Activated CD4-positive, alpha-beta T cell treated with anti-CD3 and anti-CD28 coated beads, Interleukin-2, amount 10 ng/mL, durations not matched to agents 7 days and 5 days (primary cell): ENCODE results near the gene BUD31. TPM values are rescaled to one million over a fixed set of nuclear protein-coding genes. Genes with fewer than 3 reads are reported as not detected.

Experiments
- total RNA-seq, 2 experiments: library from RNA; stranded (reverse); gene quantifications; one replicate each; pipeline ENCODE4 v1.2.3, GENCODE V29; 2021

BUD31 gene
- total RNA-seq, 2 experiments from 2014 or later, result 94.2 to 115 TPM

Other genes with a start within 250 kb of the BUD31 start
- not detected for gene KPNA7, start 200.9 kb upstream of the BUD31 start, total RNA-seq
- gene MYH16, start 136.1 kb upstream of the BUD31 start, total RNA-seq, result not detected
- 10 to 100 TPM; 51.9 to 56.8 TPM for gene ARPC1A, start 83.1 kb upstream of the BUD31 start, total RNA-seq
- gene ARPC1B, start 34.2 kb upstream of the BUD31 start, total RNA-seq, result 100 to 1,000 TPM; 361 to 399 TPM
- gene PDAP1, start 372 bp upstream of the BUD31 start, total RNA-seq, result 10 to 100 TPM; 81.4 to 81.9 TPM
- gene PTCD1, start 29.8 kb downstream of the BUD31 start, total RNA-seq, result 1 to 10 TPM; 5.7 to 8.6 TPM
- gene CPSF4, start 30.0 kb downstream of the BUD31 start, total RNA-seq, result 10 to 100 TPM; 58.5 to 61.9 TPM
- 100 to 1,000 TPM; 369 to 370 TPM for gene ATP5MF, start 57.2 kb downstream of the BUD31 start, total RNA-seq
- 10 to 100 TPM; 28.1 to 28.2 TPM for gene ZNF789, start 63.9 kb downstream of the BUD31 start, total RNA-seq
- 10 to 100 TPM; 52.1 to 53.1 TPM for gene ZNF394, start 91.3 kb downstream of the BUD31 start, total RNA-seq
- gene ZKSCAN5, start 95.7 kb downstream of the BUD31 start, total RNA-seq, result 10 to 100 TPM; 14.1 to 15.2 TPM
- 1 to 10 TPM; 4.9 to 5.4 TPM for gene FAM200A, start 143.1 kb downstream of the BUD31 start, total RNA-seq
- 10 to 100 TPM; 92.0 to 92.7 TPM for gene ZNF655, start 149.7 kb downstream of the BUD31 start, total RNA-seq
- gene TMEM225B, start 189.3 kb downstream of the BUD31 start, total RNA-seq, result 1 to 10 TPM; 1.2 to 1.3 TPM
- 10 to 100 TPM; 28.5 to 31.1 TPM for gene ZSCAN25, start 208.0 kb downstream of the BUD31 start, total RNA-seq